Natural killer cell treated with Interleukin-12 subunit alpha and Interleukin-12 subunit beta and Interleukin-15 and Interleukin-18, amount 100 ng/mL, for 72 hours (primary cell): ENCODE data around the gene LRP1B. TPM values are rescaled to one million over a fixed set of nuclear protein-coding genes. Genes with fewer than 3 reads are reported as not detected.

Experiments
- ATAC-seq, 2 donors: fragments of 150-1000 bp; cut with Tn5 transposase in 1 of 2; sonication (Bioruptor Pico), chemical (Tn5 transposase) in 1 of 2; 2 replicates each; pipeline ENCODE4 v1.10.0; 2021
- DNase-seq: peaks from one replicate; pipeline ENCODE4 v3.0.0; 2022; ENCODE audit warnings: low spot score
- H3K27ac Mint-ChIP-seq, 2 donors: 1 replicate in 1 of 2; 2 replicates in 1 of 2; pipeline ENCODE4 v1.8.0; 2022; ENCODE audit warnings: mixed read lengths in 2 of 2, mild to moderate bottlenecking in 1 of 2, moderate library complexity in 1 of 2
- H3K27me3 Mint-ChIP-seq, 2 donors: 1 replicate in 1 of 2; 2 replicates in 1 of 2; pipeline ENCODE4 v1.8.0; 2022; ENCODE audit warnings: mixed read lengths in 2 of 2
- H3K36me3 Mint-ChIP-seq: one replicate; pipeline ENCODE4 v1.8.0; 2022; ENCODE audit warnings: mixed read lengths
- H3K4me1 Mint-ChIP-seq, 2 donors: 1 replicate in 1 of 2; 2 replicates in 1 of 2; pipeline ENCODE4 v1.8.0; 2022; ENCODE audit warnings: low read depth in 2 of 2, mixed read lengths in 2 of 2, mild to moderate bottlenecking in 1 of 2
- H3K4me3 Mint-ChIP-seq: one replicate; pipeline ENCODE4 v1.8.0; 2022; ENCODE audit warnings: mixed read lengths
- H3K9me3 Mint-ChIP-seq: 2 replicates; pipeline ENCODE4 v1.8.0; 2022; ENCODE audit warnings: mixed read lengths
- total RNA-seq, 2 donors: library from RNA; stranded (reverse); gene quantifications; one replicate each; pipeline ENCODE4 v1.2.3, GENCODE V29; 2022

LRP1B gene
- total RNA-seq, 2 donors from 2014 or later, result not detected

DNA sequence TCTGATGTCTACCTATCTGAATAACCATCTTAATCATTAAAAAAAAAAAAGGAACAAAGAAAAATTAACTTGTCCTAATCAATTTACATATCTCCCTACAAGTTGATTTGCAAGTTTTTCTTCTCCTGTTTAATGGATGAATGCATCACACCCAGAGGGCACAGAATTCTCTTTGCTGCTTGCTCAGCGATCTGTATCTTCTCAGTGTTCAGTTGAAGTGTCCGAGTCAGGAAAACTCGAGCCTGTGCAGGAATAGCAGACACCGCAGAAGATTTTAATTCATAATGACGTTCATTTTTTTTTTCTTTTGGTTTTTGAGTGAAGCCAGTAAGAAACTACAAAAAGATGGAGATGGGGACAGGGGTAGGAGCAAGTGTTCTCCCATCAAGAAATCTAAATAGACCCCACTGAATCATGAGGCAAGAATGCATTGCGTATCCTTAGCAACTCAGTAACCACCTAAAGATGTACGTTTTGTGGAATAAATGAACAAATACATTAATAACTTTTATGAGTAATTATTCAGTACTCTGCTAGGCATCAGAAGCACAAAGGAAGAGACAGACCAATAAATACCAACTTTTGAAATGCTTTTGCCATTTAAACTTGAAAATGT lies 675.5 kb downstream of the LRP1B start:
- ATAC-seq (no peak), DNase-seq (no peak)
- H3K27me3 Mint-ChIP-seq, result no peaks in the 10 kb centered on the region
- H3K36me3 Mint-ChIP-seq, result peaks cover 6% of the 10 kb centered on the region
- no peak overlapping the region for H3K27ac Mint-ChIP-seq
- H3K4me3 Mint-ChIP-seq, result no peak overlapping the region
- H3K4me1 Mint-ChIP-seq, result no peaks in the 10 kb centered on the region
- H3K9me3 Mint-ChIP-seq, result peaks cover 21% of the 10 kb centered on the region

DNA sequence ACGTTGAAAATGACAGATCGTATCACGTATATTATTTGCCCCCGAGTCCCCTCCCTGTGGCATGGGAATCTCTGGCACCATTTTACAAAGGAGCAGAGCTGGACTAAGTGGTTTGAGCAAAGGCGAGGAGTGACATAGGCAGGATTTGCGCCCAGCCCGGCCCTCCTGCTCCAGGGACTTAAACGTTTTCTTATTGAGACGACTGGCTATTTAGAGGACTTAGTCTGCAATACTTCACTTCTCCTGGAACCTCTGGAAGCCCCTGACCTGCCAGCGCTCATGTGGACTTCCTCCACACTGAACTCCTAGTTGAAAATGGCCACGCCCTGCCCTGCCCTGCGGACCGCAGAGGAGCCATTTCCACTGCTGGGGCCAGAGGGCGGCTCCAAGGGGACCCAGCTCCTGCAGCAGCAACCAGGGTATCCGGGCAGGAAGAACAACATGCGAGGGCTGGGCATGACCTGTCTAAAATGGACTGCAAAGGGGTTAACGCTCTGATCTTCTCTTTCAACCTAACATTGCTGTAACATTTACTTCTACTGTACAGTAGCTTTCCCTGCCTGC lies 690.7 kb downstream of the LRP1B start:
- peaks cover 18% of the 10 kb centered on the region for H3K9me3 Mint-ChIP-seq
- no peak for DNase-seq
- no peaks in the 10 kb centered on the region for H3K27me3 Mint-ChIP-seq
- ATAC-seq, result no peak
- no peaks in the 10 kb centered on the region for H3K4me1 Mint-ChIP-seq
- no peak overlapping the region for H3K4me3 Mint-ChIP-seq
- H3K36me3 Mint-ChIP-seq, result no peaks in the 10 kb centered on the region
- no peak overlapping the region for H3K27ac Mint-ChIP-seq

DNA sequence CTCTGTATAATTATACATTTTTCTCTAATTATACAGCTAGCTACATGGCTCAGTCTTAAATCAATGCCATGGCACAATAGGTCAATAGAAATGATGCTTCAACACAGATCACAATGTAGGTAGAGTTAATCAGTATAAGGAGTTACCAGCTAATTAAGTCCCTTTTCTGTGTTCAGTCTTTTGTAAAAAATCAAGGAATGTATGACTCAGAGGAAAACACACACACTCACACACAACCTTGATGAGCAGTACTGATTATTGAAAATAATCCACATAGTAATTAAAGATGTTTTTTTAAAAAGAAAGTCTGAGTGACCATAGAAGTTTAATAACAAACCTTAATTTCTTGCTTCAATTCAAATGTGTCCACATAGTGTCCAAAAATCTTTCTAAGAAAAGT lies 691.3 kb downstream of the LRP1B start:
- ATAC-seq, result no peak
- peaks cover 16% of the 10 kb centered on the region for H3K9me3 Mint-ChIP-seq
- H3K4me1 Mint-ChIP-seq, result no peaks in the 10 kb centered on the region
- H3K27ac Mint-ChIP-seq, result no peak overlapping the region
- peaks cover 5% of the 10 kb centered on the region for H3K36me3 Mint-ChIP-seq
- no peak overlapping the region for H3K4me3 Mint-ChIP-seq
- DNase-seq, result no peak
- H3K27me3 Mint-ChIP-seq, result no peaks in the 10 kb centered on the region

DNA sequence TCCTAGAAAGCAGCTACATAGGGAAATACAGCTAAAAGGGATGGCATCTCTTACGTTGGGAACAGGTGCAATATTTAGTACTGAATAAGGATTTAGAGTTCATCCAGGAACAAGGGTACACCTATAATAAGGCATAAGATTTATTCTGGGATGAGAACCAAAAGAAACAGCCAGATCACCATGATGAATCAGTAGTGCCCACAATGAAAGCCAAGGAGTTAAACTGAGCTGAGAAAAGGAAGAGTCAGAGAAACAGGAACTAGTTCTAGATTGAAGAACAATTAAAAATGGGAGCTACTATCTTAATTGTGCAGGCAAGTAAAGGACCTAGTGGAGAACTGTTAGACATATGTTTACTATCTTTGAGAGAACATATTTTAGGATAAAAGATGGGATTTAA lies 692.3 kb downstream of the LRP1B start:
- Mint-ChIP-seq H3K9me3 (peaks cover 13% of the 10 kb centered on the region), H3K27ac (no peak overlapping the region), H3K36me3 (peaks cover 13% of the 10 kb centered on the region), H3K4me1 (no peaks in the 10 kb centered on the region), H3K4me3 (no peak overlapping the region), H3K27me3 (no peaks in the 10 kb centered on the region)
- DNase-seq (no peak), ATAC-seq (no peak)

DNA sequence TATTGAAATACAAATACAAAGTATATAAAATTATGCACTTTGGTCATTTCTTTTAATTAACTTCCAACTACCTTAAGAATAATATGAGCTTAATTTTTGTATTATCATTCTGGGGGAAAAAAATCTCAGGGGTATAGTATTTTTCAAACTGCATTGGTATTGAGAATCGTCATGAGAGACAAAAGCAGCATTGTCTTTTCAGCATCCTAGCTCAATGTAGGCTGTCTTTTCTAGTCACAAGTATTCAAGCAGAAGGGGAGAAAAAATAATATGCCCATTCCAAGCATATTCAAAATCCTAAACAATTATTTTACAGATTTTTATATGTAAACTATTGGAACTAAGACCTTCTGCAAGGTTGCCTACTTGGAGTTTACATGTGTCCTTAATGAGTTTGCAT lies 693.3 kb downstream of the LRP1B start:
- ATAC-seq (no peak), DNase-seq (no peak)
- H3K9me3 Mint-ChIP-seq, result peaks cover 16% of the 10 kb centered on the region
- no peaks in the 10 kb centered on the region for H3K27me3 Mint-ChIP-seq
- H3K36me3 Mint-ChIP-seq, result peaks cover 14% of the 10 kb centered on the region
- H3K4me3 Mint-ChIP-seq, result no peak overlapping the region
- no peaks in the 10 kb centered on the region for H3K4me1 Mint-ChIP-seq
- H3K27ac Mint-ChIP-seq, result no peak overlapping the region

DNA sequence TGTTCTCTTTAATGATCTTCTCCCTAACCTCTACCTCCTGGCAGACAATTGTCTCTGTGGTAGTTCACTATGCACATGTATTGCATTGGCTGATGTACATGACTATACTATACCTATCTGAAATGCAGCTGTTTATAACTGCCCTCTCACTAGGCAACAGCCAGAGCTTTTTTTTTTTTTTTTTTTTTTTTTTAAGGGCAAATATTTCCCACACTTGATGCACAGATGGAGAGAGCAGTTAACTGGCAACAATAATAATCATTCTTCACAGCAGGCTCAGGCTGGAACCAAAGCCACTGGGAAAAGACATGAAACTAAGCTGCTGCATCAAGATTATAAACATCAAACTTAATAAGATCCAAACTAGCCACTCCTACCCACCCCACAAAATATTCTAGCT lies 707.7 kb downstream of the LRP1B start:
- no peak overlapping the region for H3K4me3 Mint-ChIP-seq
- H3K9me3 Mint-ChIP-seq, result peaks cover 16% of the 10 kb centered on the region
- peaks cover 9% of the 10 kb centered on the region for H3K36me3 Mint-ChIP-seq
- ATAC-seq (no peak), DNase-seq (no peak)
- no peak overlapping the region for H3K27ac Mint-ChIP-seq
- H3K27me3 Mint-ChIP-seq, result no peaks in the 10 kb centered on the region
- H3K4me1 Mint-ChIP-seq, result no peaks in the 10 kb centered on the region

DNA sequence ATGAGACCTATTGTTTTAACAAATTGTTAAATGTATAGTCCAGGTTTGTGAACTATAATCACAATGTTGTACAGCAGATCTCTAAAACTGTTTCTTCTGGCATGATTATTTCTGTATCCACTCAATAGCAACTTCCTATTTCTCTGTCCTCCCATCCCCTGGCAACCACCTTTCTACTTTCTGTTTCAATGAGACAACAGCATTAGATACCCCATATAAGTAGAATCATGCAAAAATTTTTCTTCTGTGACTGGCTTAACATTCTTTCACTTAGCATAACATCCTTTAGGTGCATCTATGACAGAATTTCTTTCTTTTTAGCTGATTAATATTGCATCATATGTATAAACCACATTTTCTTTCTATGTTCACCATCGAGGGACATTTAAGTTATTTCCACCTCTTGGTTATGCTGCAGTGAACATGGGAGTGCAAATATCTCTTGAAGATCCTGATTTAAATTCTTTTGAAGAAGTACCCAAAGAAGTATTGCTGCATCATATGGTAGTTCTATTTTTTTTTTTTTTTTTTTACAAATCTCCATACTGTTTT lies 713.5 kb downstream of the LRP1B start:
- Mint-ChIP-seq H3K9me3 (peaks cover 28% of the 10 kb centered on the region), H3K27ac (no peak overlapping the region), H3K27me3 (no peaks in the 10 kb centered on the region)

DNA sequence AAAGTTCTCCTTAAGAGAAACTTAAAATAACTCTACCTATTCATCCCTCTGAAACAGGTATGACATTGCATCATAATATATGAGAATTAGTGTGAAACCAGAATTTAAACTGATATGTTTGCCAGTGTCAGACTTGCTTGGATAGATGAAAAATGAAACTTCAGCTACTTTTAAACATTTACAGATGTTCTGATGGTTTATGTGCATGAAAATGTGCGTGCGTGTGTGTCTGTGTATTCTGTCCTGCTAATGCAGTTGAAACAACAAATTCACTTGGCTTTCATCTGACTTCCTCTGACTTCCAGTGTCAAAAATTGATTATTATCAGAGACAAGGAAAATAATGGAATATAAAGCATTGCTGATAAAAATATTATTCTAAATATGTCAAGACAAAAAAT lies 719.4 kb downstream of the LRP1B start:
- DNase-seq, result no peak
- Mint-ChIP-seq H3K9me3 (peaks cover 8% of the 10 kb centered on the region), H3K36me3 (no peaks in the 10 kb centered on the region)

More for the DNA sequence above, 713.5 kb downstream of the LRP1B start:
- ATAC-seq (no peak), DNase-seq (no peak)
- Mint-ChIP-seq H3K36me3 (peaks cover 9% of the 10 kb centered on the region), H3K4me3 (no peak overlapping the region), H3K4me1 (no peaks in the 10 kb centered on the region)

DNA sequence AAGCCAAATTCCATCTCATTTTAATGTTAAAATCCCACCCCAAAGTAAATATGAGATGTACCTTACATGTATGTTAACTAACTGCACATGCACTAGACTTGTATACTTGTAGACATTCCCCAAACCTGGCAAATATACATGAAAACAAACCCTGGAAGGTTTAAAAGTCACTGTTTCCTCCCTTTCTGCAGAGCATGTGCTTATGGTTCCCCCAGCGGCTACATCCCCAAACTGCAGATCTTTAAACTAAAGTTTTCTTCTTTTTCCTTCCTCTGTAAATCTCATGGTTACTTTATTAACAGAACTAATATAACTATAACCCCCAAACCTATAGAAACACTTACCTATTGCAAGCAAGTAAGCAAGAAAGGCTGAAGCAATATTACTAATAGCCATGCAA lies 731.5 kb downstream of the LRP1B start:
- ATAC-seq (no peak), DNase-seq (no peak)
- H3K36me3 Mint-ChIP-seq, result no peaks in the 10 kb centered on the region
- H3K27me3 Mint-ChIP-seq, result no peaks in the 10 kb centered on the region
- H3K9me3 Mint-ChIP-seq, result peaks cover 12% of the 10 kb centered on the region
- H3K27ac Mint-ChIP-seq, result no peak overlapping the region
- H3K4me3 Mint-ChIP-seq, result no peak overlapping the region
- H3K4me1 Mint-ChIP-seq, result no peaks in the 10 kb centered on the region

More for the DNA sequence above, 719.4 kb downstream of the LRP1B start:
- no peak for ATAC-seq
- Mint-ChIP-seq H3K4me3 (no peak overlapping the region), H3K4me1 (no peaks in the 10 kb centered on the region), H3K27me3 (no peaks in the 10 kb centered on the region), H3K27ac (no peak overlapping the region)

DNA sequence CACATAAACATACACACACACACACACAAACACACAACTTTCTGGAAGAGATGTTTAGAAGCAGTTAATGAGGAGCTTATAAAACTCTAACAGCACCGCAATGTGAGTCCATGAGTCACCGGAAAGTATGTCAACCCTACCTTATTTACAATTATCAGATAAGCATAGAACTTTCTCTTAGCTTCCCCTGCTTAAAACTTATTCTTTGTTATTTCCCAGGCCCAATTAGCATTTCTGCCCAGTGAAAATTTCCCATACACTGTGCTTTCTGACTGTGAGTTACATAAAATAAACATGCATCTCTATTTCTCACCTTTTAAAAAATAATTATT lies 737.6 kb downstream of the LRP1B start:
- H3K36me3 Mint-ChIP-seq, result no peaks in the 10 kb centered on the region
- peaks cover 12% of the 10 kb centered on the region for H3K9me3 Mint-ChIP-seq
- H3K27ac Mint-ChIP-seq, result no peak overlapping the region
- H3K4me1 Mint-ChIP-seq, result no peaks in the 10 kb centered on the region
- DNase-seq, result no peak
- no peak for ATAC-seq
- no peak overlapping the region for H3K4me3 Mint-ChIP-seq
- no peaks in the 10 kb centered on the region for H3K27me3 Mint-ChIP-seq

DNA sequence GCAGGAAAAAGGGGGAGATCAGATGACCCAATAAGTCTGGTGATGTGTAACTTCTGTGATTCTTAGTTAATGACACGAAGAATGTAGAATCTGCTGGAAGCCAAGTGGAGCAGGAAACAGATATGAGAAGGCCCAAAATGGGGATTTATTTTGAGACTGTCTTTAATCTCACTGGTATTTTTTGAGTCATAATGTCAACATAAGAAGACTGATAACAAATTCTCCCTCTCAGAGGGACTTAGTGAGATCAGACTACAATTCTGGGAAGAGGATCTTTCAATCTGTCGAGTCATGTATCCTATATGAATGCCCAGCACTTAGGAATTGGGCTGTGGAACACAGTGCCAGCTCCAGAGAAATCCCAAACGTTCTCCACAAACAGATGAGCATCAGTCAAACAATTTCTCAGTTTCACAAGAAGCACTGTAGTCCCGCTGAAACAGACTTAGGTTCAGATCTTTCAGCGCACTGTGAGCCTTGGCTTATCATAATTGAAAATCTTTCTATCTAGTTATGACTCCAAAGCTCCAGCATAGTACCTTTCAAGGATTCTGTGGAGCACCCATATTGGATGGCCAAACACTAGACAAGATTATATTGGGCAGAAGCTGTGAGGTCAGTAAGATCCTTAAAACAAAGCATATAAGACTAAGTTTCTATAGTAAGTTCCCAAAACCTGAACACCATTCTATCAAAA lies 738.2 kb downstream of the LRP1B start:
- DNase-seq (no peak), ATAC-seq (no peak)
- Mint-ChIP-seq H3K4me3 (no peak overlapping the region), H3K36me3 (no peaks in the 10 kb centered on the region), H3K27ac (no peak overlapping the region), H3K9me3 (peaks cover 12% of the 10 kb centered on the region), H3K27me3 (no peaks in the 10 kb centered on the region), H3K4me1 (no peaks in the 10 kb centered on the region)

DNA sequence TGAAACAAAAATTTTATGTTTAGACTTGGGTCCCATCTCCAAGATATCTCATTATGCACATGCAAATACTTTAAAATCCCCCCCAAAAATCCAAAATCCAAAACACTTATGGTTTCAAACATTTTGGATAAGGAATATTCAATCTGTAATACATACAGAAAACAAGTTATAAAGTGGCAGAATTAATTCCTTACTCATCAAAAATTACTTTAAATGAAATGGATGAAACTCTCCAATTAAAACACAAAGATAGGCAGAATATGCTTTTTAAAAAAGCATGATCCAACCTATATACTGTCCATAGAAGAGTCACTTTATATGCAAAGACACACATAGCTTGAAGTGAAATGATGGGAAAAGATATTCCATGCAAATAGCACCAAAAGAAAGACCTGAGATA lies 744.6 kb downstream of the LRP1B start:
- no peak overlapping the region for H3K4me3 Mint-ChIP-seq
- H3K9me3 Mint-ChIP-seq, result peaks cover 14% of the 10 kb centered on the region
- ATAC-seq (no peak), DNase-seq (no peak)
- no peak overlapping the region for H3K27ac Mint-ChIP-seq
- H3K4me1 Mint-ChIP-seq, result no peaks in the 10 kb centered on the region
- H3K27me3 Mint-ChIP-seq, result no peaks in the 10 kb centered on the region
- peaks cover 6% of the 10 kb centered on the region for H3K36me3 Mint-ChIP-seq

DNA sequence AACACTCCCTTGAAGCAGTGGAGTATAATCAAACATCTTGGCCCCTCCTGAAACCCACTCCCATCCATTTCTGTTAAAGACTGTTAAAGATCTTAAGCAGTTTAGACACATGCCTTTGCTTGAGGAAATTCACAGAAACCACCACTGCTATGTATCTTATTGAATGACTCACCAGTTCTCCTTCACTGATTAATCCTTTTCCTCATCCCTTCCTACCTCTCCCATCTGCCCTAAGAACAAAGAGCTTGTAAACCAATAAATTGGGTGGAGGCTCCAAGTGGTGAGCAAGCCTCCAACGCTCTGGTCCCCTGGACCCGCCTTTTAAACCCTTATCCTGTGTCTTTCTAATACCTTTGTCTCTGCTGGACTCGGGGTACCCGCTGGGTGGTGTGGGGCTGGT lies 746.1 kb downstream of the LRP1B start:
- Mint-ChIP-seq H3K27ac (no peak overlapping the region), H3K9me3 (peaks cover 13% of the 10 kb centered on the region), H3K4me1 (no peaks in the 10 kb centered on the region), H3K36me3 (peaks cover 9% of the 10 kb centered on the region), H3K4me3 (no peak overlapping the region), H3K27me3 (no peaks in the 10 kb centered on the region)
- DNase-seq (no peak), ATAC-seq (no peak)

DNA sequence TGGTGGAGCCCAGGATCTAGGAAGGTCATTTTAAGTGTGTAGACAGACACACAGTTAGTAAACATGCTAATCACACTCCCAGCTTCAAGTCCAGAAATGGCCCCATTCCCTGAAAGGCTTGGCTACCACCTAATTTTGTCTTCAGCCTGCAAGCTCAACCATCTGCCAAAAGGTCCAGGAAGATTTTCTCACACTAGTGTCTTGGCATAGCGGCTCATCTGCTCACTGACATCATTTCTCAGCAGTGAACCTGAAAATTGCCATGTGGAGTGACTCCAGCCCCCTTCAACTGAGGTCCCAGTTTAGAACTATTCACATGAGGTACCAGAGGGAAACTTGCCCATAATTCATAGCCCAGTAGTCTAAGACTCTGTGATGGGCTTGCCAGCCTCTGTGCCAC lies 748.9 kb downstream of the LRP1B start:
- peaks cover 10% of the 10 kb centered on the region for H3K9me3 Mint-ChIP-seq
- H3K36me3 Mint-ChIP-seq, result peaks cover 17% of the 10 kb centered on the region
- H3K4me3 Mint-ChIP-seq, result no peak overlapping the region
- no peaks in the 10 kb centered on the region for H3K4me1 Mint-ChIP-seq
- H3K27me3 Mint-ChIP-seq, result no peaks in the 10 kb centered on the region
- no peak overlapping the region for H3K27ac Mint-ChIP-seq
- ATAC-seq, result no peak
- DNase-seq, result no peak
